MM.1S (cell line): ENCODE data around the gene CNTN5.

Experiments
- EZH2phosphoT487 ChIP-seq: fragments of 300-600 bp; sonication (generic); IDR thresholded peaks from 2 replicates; pipeline ENCODE4 v1.6.1; 2018; ENCODE audit warnings: antibody characterized with exemption, low read length
- TF ChIP-seq, protein P1 (sequence below): fragments of 300-600 bp; sonication (generic); IDR thresholded peaks from 2 replicates; pipeline ENCODE4 v1.5.1; 2016; ENCODE audit warnings: antibody characterized with exemption, low read length, mixed read lengths

DNA sequence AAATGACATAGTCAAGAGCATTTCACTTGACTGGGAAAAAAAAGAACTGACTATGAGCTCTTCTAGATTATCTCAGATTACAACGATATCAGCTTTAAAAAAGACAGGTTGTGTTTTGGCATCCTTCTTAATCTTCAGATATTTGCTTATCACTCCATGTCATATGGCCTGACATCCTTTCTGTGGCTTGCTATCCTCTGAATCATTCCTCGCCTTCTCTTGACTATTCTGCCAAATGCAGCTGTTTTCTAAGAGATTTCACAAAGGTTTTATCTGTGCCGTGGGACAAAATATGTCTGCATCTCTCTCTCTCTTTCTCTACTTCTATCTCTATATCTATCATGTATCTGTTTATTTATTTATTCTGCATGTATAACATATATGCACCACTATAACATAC, 746.1 kb downstream of the CNTN5 start:
- TF ChIP-seq, protein P1, sequence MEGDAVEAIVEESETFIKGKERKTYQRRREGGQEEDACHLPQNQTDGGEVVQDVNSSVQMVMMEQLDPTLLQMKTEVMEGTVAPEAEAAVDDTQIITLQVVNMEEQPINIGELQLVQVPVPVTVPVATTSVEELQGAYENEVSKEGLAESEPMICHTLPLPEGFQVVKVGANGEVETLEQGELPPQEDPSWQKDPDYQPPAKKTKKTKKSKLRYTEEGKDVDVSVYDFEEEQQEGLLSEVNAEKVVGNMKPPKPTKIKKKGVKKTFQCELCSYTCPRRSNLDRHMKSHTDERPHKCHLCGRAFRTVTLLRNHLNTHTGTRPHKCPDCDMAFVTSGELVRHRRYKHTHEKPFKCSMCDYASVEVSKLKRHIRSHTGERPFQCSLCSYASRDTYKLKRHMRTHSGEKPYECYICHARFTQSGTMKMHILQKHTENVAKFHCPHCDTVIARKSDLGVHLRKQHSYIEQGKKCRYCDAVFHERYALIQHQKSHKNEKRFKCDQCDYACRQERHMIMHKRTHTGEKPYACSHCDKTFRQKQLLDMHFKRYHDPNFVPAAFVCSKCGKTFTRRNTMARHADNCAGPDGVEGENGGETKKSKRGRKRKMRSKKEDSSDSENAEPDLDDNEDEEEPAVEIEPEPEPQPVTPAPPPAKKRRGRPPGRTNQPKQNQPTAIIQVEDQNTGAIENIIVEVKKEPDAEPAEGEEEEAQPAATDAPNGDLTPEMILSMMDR, result no peak
- TF ChIP-seq EZH2phosphoT487, result no peak
